DMS114 treated with DMSO at 0.1 percent for 48 hours (cell line): ENCODE measurements around the gene ZNF304.

Experiments
- DNase-seq: peaks from one replicate; lab custom pipeline; 2025; ENCODE audit not compliant: unreplicated experiment; lab: John Stamatoyannopoulos, UW

Gene ZNF304

DNA sequence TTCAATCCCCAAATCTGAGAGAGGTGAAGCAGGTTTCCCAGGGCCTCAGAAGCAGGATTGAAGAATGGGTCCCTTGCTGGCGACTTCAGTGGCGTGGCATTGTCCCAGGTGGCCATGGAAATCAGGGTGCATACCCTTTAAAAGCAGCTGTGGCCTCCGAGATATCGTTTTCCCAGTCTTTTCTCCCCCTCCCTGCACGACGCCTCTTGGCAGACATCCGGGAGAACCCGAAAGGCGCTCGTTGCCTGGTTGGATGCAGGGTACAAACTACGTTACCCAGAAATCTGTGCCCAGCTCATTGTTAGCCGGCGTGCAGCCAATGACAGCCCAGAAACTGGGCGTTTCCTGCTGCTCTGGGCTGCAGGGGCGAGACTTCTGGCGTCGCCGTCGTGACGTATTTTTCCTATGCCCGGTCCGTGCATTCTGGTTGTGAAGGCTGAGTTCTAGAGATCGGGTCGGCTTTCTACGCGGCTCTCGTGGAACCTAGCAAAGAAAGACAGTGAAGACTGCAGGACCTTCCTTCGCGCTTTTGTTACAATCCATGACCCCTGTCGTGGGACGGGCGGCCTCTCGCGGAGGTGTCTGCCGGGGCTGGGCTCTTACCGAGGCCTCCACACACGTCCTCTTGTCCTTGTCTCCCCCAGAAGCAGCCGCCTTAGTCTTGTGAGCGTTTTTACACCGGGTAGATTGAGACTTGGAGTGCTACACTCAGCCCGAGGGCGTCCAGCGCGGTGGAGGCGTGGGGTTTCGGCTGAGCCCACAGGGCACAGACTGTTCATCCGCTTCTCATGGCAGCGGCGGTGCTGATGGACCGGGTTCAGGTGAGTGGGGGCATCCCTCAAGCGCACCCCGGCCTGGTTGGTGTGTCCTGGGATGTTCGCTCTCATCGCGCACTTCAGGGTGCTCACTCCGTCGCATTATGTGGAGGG, at the start of gene ZNF304:
Gene ZNF304 (plus strand): TSS at position 395 of the 929 bp plus-strand sequence. CDS start 394 bp downstream, at position 789.
- DNase-seq = peak; percentile 95

DNA sequence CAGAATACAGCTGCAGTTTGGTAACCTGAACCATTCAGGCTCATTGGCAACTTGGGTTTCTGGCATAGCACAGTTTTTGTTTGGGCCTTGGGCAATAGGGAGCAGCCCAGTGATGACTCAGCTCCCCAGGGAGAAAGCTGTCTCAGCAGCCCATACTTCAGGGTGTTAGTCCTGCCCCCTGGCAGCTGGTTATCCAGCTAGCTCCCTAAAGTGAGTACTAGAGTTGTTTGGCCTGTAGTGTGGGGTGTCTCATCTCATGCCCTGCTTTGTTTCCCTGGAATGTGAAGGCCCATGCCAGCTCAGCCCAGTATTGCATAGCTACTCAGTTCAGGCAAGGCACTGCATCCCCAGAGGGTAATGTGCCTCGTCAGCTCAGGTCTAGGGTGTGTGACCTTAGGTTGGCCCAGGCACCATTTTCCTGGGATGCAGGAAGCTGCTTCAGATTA, 49.0 kb upstream of the ZNF304 start:
- DNase-seq = no peak

DNA sequence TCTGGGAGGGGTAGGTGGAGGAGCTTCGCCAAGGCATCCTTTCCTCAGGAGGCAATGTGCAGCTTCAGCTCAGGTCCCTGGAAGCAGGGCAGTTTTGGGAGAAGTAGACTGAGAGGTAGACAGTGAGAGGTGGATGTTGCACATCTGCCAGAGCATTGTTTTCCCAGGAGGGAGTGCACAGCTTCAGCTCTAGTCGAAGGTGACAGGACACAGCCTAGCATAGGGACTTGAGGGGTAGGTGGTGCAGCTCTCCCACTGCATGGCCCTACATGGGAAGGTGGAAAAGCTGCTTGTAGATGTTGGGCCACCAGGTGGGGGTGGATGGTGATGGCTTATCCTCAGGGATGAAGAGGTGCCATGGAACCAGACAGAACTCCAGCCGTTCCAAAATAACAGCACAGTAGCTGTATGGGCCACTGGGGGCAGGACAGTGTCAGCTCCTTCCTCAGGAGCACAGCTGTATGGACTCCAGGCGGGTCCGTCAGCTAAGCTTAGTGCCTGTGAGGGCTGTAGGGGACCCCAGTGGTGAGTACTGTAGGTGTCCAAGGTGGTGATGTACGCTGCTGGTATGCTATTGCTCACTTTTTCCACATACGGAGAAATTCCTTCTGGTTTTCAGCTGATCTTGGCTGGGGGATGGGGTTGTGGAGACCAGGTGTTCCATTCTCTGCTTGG, 48.2 kb upstream of the ZNF304 start:
- DNase-seq = no peak

DNA sequence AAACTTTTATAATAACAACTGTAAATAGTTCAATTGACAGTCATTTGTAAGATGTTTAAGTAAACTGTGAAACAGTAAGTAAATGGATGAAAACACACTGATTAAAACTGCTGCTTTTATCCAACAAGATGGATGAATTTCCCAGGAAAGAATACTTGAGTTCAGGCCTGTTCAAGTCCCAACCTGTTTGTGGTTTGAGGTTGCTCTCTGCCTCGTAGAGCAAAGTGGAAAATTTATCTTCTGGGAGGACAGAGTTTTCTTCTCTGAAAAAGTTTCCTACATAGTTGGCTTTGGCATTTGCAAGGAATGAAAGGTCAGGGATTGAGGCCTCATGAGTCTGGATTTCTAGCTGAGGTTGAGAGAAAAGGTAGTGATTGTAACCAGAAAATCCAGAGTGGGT, 46.0 kb upstream of the ZNF304 start:
- DNase-seq = no peak

DNA sequence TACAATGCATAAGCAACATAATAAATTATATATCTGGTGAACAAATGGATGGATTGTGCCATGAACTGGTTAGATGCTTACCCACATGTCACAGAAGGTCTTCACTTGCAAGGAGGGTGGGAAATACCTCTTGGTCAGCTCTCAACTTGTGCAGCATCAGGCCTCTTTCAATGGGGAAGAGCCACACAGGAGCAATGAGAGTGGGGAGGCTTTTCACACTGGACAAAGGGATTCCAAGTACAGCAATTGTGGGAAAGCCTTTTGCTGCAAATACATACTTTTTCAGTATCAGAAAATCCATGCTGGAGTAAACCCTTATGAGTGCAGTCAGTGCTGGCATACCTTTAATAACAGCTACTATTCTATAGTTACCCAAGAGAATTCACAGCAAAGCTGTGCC, 42.6 kb upstream of the ZNF304 start:
- DNase-seq = no peak

DNA sequence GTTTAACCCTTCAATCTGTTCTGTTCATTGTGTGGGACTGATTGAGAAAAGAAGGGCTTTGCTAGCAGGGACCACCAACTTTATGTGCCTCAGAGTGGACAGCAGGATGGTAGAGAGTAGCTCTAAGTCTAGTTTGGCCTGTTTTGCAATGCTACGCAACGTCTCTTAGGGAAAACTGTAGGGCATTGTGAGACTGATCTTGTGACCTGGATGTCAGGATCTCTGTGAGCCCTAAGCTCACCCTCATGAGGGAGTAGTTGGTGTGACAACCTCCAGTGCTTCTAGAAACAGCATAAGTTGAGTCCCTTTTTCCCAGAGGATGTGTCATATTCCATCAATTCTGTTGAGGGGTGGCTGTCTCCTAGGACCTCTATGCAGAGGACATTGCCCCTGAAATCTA, 40.3 kb upstream of the ZNF304 start:
- DNase-seq = no peak

DNA sequence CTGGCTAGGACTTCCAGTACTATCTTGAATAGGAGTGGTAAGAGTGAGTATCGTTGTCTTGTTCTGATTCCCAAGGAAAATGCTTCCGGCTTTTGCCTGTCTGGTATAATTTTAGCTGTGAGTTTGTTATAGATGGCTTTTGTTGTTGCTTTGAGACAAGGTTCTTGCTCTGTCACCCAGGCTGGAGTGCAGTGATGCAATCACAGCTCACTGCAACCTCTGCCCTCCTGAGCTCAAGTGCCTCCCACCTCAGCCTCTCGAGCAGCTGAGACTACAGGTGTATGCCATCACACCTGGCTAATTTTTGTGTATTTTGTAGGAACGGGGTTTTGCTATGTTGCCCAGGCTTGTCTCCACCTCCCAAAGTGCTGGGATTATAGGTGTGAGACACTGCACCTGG, 36.9 kb upstream of the ZNF304 start:
- DNase-seq = no peak

DNA sequence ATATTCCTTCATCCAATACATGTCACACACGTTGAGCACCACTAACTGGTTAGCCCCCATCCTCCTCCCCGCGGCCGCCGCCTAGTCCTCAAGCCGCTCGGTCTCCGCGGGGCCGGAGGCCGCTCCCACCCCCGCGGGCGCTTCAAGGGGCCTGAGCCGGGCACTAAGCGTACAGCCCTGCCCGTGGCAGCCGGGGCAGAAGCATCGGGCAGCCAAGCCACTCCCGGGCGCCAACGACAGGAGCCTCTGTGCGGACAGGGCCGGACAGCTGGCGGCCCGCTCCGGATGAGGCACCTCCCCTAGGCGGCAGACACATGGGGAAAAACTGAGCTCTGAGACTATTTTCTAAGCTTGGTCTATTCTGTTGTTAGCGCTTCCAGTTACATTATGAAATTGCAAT, 33.6 kb upstream of the ZNF304 start:
- DNase-seq = peak; percentile 29

DNA sequence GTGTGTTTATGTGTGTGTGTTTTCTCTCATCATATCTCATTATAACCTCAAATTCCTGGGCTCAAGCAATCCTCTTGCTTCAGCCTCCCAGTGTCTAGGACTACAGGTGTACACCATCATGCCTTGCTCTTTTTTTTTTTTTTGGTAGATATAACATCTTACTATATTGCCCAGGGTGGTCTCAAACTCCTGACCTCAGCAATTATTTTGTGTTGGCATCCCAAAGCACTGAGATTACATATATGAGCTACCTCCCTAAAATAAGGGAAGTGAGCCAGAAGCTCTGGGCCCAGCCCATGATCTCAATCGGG, 31.2 kb upstream of the ZNF304 start:
- no peak for DNase-seq

DNA sequence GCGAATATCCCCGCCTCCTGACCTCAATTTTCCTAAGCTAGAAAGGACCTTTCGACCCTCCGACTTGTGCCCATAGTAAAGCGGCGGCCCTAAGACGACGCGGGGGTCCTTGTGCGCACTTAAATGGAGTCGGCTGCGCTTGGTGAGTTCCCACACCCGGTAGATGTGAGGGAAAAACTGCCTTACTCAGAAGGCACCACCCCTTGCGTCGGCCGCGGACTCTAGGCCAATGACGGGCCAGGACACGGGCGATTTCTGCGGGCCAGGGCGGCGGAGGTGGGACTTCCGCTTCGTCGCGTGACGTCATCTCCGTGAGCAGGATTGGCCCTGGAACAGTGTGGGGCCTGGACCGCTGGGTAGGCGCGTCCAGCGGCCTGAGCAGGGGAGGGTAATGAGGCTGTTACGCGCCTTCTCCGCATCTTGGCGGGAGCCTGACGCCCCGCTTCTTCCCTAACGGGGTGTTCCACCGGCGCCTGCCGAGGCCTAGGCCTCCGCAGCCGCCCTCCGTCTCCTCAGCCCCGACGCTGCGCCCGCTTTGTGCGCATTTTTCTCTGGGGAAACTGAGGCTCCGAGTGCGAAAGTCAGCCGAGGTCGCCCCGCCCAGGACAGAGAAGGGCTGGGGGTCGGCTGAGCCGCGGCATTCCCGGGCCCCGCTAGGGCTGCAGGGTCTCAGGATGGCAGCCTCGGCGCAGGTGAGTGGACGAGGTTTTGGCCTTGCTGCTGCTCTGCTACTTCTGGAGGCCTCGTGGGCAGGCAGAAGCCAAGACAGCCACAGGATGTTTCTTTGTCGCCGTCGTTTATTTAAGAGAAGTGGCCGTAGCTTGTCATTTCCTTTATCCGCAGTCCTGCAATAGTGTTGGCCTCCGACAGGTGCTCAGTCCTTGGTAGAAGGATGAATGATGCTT, 30.6 kb upstream of the ZNF304 start, which contains the start of gene ZNF543:
Gene ZNF543 (plus strand): TSS at position 293 of the 905 bp plus-strand sequence. CDS start 382 bp downstream, at position 675.
- DNase-seq = peak; percentile 93

DNA sequence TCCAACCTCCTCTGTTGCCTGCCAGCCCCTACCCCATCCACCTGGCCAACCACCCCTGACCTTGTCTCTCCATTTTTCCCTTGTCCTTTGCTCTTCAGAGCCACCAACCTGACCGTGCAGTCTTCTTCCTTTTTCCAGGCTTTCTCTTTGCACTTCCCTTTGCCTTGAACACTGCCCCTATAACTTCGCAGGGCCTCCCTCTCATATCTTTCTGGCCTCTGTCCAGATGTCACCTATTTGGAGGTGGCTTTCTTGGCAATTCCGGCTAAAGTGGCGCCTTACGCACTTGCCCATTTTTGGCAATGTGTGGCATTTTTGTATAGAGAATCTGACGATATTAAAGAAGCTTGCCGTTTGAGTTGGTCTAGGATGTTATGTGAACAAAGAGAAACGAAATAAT, 30.0 kb upstream of the ZNF304 start:
- no peak for DNase-seq

DNA sequence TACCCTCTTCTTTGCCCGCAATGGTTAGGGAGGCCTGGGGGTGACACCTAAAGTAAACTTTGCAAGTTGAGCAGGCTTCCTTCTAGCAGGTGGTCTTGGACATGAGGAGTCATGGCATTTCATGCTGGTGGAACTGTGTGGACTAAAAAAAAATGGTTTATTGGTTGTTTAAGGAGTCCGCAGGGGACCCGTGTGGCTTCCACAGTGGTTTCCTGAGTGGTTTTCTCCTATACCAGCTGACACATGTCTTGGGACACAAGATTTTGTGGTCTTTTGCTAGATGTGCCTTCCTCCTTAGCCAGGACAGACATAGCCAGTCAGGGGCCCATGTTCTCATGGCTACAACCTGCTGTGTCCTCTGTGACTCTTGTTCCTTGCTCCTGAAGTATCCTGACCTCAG, 29.3 kb upstream of the ZNF304 start:
- no peak for DNase-seq

DNA sequence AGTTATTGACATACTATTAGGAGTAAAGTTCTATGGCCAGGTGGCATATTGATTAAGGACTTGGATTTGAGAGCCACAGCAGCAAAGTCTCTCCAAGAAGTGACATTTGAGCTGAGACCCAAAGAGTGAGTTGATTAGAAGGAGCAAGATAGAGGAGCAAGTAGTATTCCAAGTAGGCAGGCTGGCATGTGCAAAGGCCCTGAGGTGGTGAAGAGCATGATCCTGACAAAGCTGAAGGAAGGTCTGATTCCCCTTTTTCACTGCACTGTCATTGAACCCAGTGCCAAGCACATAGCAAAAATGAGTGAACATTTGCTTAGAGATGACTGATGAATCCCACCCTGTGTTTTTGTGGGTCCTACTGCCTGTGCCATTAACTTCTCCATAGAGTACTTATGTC, 26.1 kb upstream of the ZNF304 start:
- no peak for DNase-seq

DNA sequence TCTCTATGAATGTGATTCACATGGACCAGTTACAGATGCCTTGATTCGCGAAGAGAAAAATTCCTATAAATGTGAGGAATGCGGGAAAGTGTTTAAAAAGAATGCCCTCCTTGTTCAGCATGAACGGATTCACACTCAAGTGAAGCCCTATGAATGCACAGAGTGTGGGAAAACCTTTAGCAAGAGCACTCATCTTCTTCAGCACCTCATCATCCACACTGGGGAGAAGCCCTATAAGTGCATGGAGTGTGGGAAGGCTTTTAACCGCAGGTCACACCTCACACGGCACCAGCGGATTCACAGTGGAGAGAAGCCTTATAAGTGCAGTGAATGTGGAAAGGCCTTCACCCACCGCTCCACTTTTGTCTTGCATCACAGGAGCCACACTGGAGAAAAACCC, 23.1 kb upstream of the ZNF304 start:
- DNase-seq = no peak

DNA sequence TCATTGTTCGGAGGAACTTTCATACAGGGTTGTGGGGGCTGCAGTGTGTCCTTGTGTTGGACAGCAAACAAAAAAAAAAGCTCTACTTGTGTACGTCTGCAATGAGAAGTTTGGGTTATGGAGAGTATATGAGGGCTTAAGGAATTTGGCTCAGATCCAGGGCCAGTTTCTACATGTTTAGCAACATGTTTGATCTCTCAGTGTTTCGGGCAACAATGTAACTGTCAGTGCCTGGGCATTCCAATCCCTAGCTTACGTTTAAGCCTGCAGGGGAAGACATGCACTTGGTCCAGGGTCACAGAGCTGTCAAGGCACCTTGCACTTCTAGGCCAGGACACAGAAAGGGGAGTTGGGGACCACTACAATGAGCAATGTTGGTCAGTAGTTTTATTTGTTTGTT, 16.9 kb upstream of the ZNF304 start:
- no peak for DNase-seq

DNA sequence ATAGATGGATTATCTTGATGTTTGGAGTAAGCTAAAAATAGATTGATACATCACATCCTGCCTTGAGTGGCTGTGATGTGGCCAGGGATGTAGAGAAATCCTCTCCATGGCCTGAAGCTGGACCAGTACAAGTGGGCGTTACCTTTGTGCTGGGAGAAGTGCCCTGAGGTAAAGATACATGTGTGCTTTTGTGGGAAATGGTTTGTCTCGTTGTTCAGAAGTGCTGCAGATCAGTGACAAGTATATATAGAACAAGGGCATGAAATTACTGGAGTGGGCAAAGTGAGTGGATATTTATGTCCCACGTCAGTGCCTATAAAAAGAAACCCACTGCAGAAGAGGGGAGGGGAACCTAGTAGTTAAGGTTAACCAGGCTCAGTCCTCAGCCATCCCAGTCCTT, 12.2 kb upstream of the ZNF304 start:
- DNase-seq = no peak

DNA sequence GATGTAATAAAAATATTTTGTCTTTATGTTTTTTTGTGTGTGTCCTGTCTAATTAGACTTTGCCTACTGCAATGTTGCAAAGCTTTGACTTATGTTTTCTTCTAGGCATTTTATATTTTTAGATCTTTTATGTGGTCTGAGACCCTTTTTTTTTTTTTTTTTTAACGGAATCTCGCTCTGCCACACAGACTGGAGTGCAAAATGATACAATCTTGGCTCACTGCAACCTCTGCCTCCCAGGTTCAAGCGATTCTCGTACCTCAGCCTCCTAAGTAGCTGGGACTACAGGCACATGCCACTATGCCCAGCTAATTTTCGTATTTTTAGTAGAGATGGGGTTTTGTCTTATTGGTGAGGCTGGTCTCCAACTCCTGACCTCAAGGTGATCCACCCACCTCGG, 8.5 kb upstream of the ZNF304 start:
- no peak for DNase-seq

DNA sequence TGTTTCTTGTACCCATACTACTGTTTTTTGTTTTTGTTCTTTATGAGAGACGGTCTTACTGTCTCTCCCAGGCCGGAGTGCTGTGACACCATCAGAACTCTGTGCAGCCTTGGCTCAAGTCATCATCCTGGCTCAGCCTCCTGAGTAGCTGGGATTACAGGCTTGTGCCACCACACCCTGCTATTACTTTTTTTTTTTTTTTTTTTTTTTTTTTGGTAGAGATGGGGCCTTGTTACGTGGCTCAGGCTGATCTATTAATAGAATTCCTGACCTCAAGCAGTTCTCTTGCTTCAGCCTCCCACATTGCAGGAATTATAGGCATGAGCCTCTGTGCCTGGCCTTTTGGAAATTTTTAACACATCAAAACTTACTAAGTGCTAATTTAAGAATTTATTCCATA, 2.9 kb upstream of the ZNF304 start:
- no peak for DNase-seq

DNA sequence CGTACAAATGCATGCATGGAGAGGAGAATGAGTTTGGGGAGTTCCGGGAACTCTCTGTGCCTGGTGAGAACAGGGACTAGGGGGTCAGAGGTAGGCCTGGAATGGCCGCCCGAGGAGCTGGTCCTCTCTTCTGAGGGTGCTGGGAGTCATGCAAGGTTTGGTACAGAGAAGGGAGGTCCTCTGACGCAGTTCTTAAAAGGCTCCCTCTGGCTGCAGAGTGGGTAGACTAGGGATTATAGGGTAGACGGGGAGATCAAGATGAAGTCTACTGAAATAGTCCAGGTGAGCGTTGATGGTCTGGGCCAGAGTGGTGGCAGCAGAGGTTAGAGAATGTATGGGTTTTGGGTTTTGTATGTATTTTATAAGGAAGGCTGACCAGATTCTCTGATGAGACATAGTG, 796 bp downstream of the ZNF304 start:
- no peak for DNase-seq

DNA sequence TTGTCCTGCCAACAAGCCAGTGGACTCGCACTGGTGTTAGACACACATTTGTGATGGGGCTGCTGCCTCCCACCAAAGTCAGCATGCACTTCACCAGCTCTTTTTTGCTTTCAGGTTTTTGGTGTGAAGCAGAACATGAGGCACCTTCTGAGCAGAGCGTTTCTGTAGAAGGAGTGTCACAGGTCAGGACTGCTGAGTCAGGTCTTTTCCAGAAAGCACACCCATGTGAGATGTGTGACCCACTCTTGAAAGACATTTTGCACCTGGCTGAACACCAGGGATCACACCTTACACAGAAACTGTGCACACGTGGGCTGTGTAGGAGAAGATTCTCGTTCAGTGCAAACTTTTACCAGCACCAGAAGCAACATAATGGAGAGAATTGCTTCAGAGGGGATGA, 4.8 kb downstream of the ZNF304 start:
- no peak for DNase-seq

DNA sequence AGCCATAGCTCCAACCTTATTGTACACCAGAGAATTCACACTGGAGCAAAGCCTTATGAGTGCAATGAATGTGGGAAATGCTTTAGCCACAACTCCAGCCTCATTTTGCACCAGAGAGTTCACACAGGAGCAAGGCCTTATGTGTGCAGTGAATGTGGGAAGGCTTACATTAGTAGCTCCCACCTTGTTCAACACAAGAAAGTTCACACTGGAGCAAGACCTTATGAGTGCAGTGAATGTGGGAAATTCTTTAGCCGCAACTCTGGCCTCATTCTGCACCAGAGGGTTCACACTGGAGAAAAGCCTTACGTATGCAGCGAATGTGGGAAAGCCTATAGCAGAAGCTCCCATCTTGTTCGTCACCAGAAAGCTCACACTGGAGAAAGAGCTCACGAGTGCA, 6.3 kb downstream of the ZNF304 start:
- DNase-seq = no peak
